Measurements from ENCODE around the gene YWHAH. TPM values are rescaled to one million over a fixed set of nuclear protein-coding genes. Genes with fewer than 3 reads are reported as not detected.

YWHAH gene
- total RNA-seq, 1 donor from 2014 or later: 250 TPM

DNA sequence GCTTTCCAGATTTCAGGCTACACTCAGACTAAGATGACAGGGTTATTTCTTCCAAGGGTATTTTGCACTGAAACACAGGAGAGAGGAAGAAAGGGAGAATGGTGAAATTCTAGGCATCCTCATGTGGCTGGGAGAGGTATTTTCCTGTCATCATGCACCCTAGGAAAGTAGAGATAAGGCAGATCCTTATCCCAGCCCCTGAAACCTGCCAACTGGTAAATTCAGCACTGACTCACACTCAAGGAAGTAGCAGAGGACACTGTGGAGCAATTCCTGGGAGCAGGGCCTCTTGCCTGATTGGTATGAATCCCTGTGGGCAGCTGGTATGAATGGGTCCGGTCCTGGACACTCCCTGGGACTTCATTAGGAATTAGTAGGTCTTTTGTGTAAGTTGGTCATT lies 61.1 kb downstream of the YWHAH start:
- no peaks in the 10 kb centered on the region for H3K27me3 Mint-ChIP-seq (ENCODE audit: unreplicated experiment)
- TF ChIP-seq, protein P1, sequence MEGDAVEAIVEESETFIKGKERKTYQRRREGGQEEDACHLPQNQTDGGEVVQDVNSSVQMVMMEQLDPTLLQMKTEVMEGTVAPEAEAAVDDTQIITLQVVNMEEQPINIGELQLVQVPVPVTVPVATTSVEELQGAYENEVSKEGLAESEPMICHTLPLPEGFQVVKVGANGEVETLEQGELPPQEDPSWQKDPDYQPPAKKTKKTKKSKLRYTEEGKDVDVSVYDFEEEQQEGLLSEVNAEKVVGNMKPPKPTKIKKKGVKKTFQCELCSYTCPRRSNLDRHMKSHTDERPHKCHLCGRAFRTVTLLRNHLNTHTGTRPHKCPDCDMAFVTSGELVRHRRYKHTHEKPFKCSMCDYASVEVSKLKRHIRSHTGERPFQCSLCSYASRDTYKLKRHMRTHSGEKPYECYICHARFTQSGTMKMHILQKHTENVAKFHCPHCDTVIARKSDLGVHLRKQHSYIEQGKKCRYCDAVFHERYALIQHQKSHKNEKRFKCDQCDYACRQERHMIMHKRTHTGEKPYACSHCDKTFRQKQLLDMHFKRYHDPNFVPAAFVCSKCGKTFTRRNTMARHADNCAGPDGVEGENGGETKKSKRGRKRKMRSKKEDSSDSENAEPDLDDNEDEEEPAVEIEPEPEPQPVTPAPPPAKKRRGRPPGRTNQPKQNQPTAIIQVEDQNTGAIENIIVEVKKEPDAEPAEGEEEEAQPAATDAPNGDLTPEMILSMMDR (IDR thresholded peaks at IDR 0.05; ENCODE audit: partially characterized antibody, unreplicated experiment): no peak
- no peaks in the 10 kb centered on the region for H3K4me1 Mint-ChIP-seq (ENCODE audit: low read depth, unreplicated experiment)
- no peak overlapping the region for H3K27ac Mint-ChIP-seq (ENCODE audit: unreplicated experiment)
- no peaks in the 10 kb centered on the region for H3K36me3 Mint-ChIP-seq (ENCODE audit: unreplicated experiment)
- H3K9me3 Mint-ChIP-seq (ENCODE audit: unreplicated experiment): no peaks in the 10 kb centered on the region
- no peak overlapping the region for H3K4me3 Mint-ChIP-seq (ENCODE audit: unreplicated experiment)
- DNase-seq: no peak

Other genes with a start within 250 kb of the YWHAH start
- gene PRR14L, start 194.4 kb upstream of the YWHAH start, total RNA-seq (ENCODE audit: unreplicated experiment): 104 TPM
- gene DEPDC5, start 190.5 kb upstream of the YWHAH start, total RNA-seq (ENCODE audit: unreplicated experiment): 32.0 TPM
- gene SLC5A1, start 98.7 kb downstream of the YWHAH start, total RNA-seq (ENCODE audit: unreplicated experiment): not detected
- not detected for gene C22orf42, start 214.8 kb downstream of the YWHAH start, total RNA-seq (ENCODE audit: unreplicated experiment)